MM.1S (cell line): ENCODE data around the gene PCDHGB5.

Experiments used
- DNase-seq: peaks from one replicate; pipeline ENCODE4 v3.0.0-alpha.2; 2015
- H2AFZ ChIP-seq: fragments of 300-600 bp; sonication (generic); 2 replicates; pipeline ENCODE4 v1.6.0; 2016; ENCODE audit warnings: antibody characterized with exemption, low read length
- H3F3A ChIP-seq: fragments of 300-600 bp; sonication (generic); 2 replicates; pipeline ENCODE4 v1.6.1; 2016; ENCODE audit warnings: mild to moderate bottlenecking, antibody characterized with exemption, low read length, moderate library complexity, mixed read lengths; ENCODE audit not compliant: insufficient read depth
- H3K27ac ChIP-seq: fragments of 300-600 bp; sonication (generic); 2 replicates; pipeline ENCODE4 v1.5.1; 2016; ENCODE audit warnings: mild to moderate bottlenecking, low read length
- H3K27me3 ChIP-seq: fragments of 300-600 bp; sonication (generic); replicated peaks from 2 replicates; pipeline ENCODE4 v1.6.0; 2016; ENCODE audit warnings: low read length; ENCODE audit not compliant: insufficient read depth
- H3K36me3 ChIP-seq: fragments of 300-600 bp; sonication (generic); replicated peaks from 2 replicates; pipeline ENCODE4 v1.6.1; 2016; ENCODE audit warnings: mild to moderate bottlenecking, low read length, mixed read lengths; ENCODE audit not compliant: insufficient read depth
- H3K4me1 ChIP-seq: fragments of 300-600 bp; sonication (generic); 2 replicates; pipeline ENCODE4 v1.6.1; 2016; ENCODE audit warnings: low read length, mixed read lengths
- H3K4me2 ChIP-seq: fragments of 300-600 bp; sonication (generic); 2 replicates; pipeline ENCODE4 v1.6.0; 2016; ENCODE audit warnings: low read depth, low read length
- H3K4me3 ChIP-seq: fragments of 300-600 bp; sonication (generic); 2 replicates; pipeline ENCODE4 v1.5.1; 2016; ENCODE audit warnings: low read length, mixed read lengths
- H3K79me2 ChIP-seq: fragments of 300-600 bp; sonication (generic); 2 replicates; pipeline ENCODE4 v1.6.1; 2016; ENCODE audit warnings: mixed run types, low read length, mixed read lengths
- H3K9ac ChIP-seq: fragments of 300-600 bp; sonication (generic); 2 replicates; pipeline ENCODE4 v1.6.1; 2016; ENCODE audit warnings: low read length, mixed read lengths
- H3K9me2 ChIP-seq: fragments of 300-600 bp; sonication (generic); replicated peaks from 2 replicates; pipeline ENCODE4 v1.6.1; 2016; ENCODE audit warnings: mild to moderate bottlenecking, low read length, mixed read lengths; ENCODE audit not compliant: insufficient read depth
- H3K9me3 ChIP-seq: fragments of 300-600 bp; sonication (generic); replicated peaks from 2 replicates; pipeline ENCODE4 v1.6.1; 2016; ENCODE audit warnings: mild to moderate bottlenecking, low read length, mixed read lengths; ENCODE audit not compliant: insufficient read depth
- H4K20me1 ChIP-seq: fragments of 300-600 bp; sonication (generic); 2 replicates; pipeline ENCODE4 v1.6.1; 2016; ENCODE audit warnings: mild to moderate bottlenecking, low read length, moderate library complexity, mixed read lengths; ENCODE audit not compliant: insufficient read depth
- CTCF ChIP-seq: fragments of 300-600 bp; sonication (generic); IDR thresholded peaks from 2 replicates; pipeline ENCODE4 v1.5.1; 2016; ENCODE audit warnings: antibody characterized with exemption, low read length, mixed read lengths
- EZH2 ChIP-seq: fragments of 300-600 bp; sonication (generic); optimal IDR thresholded peaks from 2 replicates; pipeline ENCODE3; 2017; ENCODE audit warnings: low read depth, mild to moderate bottlenecking, antibody characterized with exemption, low read length, mixed read lengths
- EZH2phosphoT487 ChIP-seq: fragments of 300-600 bp; sonication (generic); IDR thresholded peaks from 2 replicates; pipeline ENCODE4 v1.6.1; 2018; ENCODE audit warnings: antibody characterized with exemption, low read length

Gene PCDHGB5

GRCh38 chr5:141354900-141355469, 42.8 kb upstream of the PCDHGB5 start, which contains the start of gene PCDHGA4:
Gene PCDHGA4, plus strand, starts transcription at chr5:141355021. Its CDS starts 87 bp downstream, at chr5:141355108.
- no peak within 1 kb of the TSS for H3K4me3 ChIP-seq
- DNase-seq: no peak
- H3K36me3 ChIP-seq: no peaks in the 10 kb centered on the region
- H3K9me2 ChIP-seq: no peaks in the 10 kb centered on the region
- H2AFZ ChIP-seq: peak within 1 kb of the TSS; percentile 16; the same call in 1 of the 2 replicates
- H3K9me3 ChIP-seq: no peaks in the 10 kb centered on the region
- no peaks in the 10 kb centered on the region for H4K20me1 ChIP-seq
- H3K9ac ChIP-seq: no peak within 1 kb of the TSS
- no peaks in the 10 kb centered on the region for H3F3A ChIP-seq
- H3K79me2 ChIP-seq: no peaks in the 10 kb centered on the region
- 0 out of 2 replicates have a peak within 1 kb of the TSS, but pooled peaks have one; percentile 8 for H3K4me2 ChIP-seq
- no peaks in the 10 kb centered on the region for H3K4me1 ChIP-seq
- peak; percentile 54 for TF ChIP-seq CTCF
- no peak for TF ChIP-seq EZH2phosphoT487
- 0 out of 2 replicates have a peak, but pooled peaks cover 6% of the 10 kb centered on the region for H3K27me3 ChIP-seq
- H3K27ac ChIP-seq: no peak within 1 kb of the TSS

GRCh38 chr5:141355641-141356040, 42.1 kb upstream of the PCDHGB5 start:
- H4K20me1 ChIP-seq: no peaks in the 10 kb centered on the region
- H3K27me3 ChIP-seq: 0 out of 2 replicates have a peak, but pooled peaks cover 3% of the 10 kb centered on the region
- no peak overlapping the region for H3K9ac ChIP-seq
- no peak overlapping the region for H3K4me3 ChIP-seq
- H3F3A ChIP-seq: no peaks in the 10 kb centered on the region
- no peaks in the 10 kb centered on the region for H3K4me1 ChIP-seq
- no peak for DNase-seq
- no peaks in the 10 kb centered on the region for H3K9me2 ChIP-seq
- no peak overlapping the region for H2AFZ ChIP-seq
- H3K27ac ChIP-seq: no peak overlapping the region
- H3K36me3 ChIP-seq: no peaks in the 10 kb centered on the region
- no peaks in the 10 kb centered on the region for H3K9me3 ChIP-seq
- no peak for TF ChIP-seq EZH2phosphoT487
- H3K4me2 ChIP-seq: no peak overlapping the region
- H3K79me2 ChIP-seq: no peaks in the 10 kb centered on the region

- no peak overlapping the region for H3K4me2 ChIP-seq
- H3K9me2 ChIP-seq: no peaks in the 10 kb centered on the region
- no peaks in the 10 kb centered on the region for H3K4me1 ChIP-seq
- no peak overlapping the region for H3K9ac ChIP-seq
- no peaks in the 10 kb centered on the region for H4K20me1 ChIP-seq
- no peak for DNase-seq
- no peaks in the 10 kb centered on the region for H3K79me2 ChIP-seq
- H3K27me3 ChIP-seq: no peaks in the 10 kb centered on the region
- no peak overlapping the region for H3K4me3 ChIP-seq
- no peak overlapping the region for H3K27ac ChIP-seq
- H3K36me3 ChIP-seq: no peaks in the 10 kb centered on the region
- no peak for TF ChIP-seq EZH2phosphoT487
- no peak for TF ChIP-seq CTCF
- no peak for TF ChIP-seq EZH2
- no peak overlapping the region for H2AFZ ChIP-seq
- H3K9me3 ChIP-seq: no peaks in the 10 kb centered on the region
- H3F3A ChIP-seq: no peaks in the 10 kb centered on the region
These were observed 41.6 kb upstream of the PCDHGB5 start for GRCh38 chr5:141356133-141356532.

- no peak overlapping the region for H3K4me3 ChIP-seq
- no peak overlapping the region for H3K4me2 ChIP-seq
- H3K4me1 ChIP-seq: no peaks in the 10 kb centered on the region
- DNase-seq: no peak
- H3F3A ChIP-seq: no peaks in the 10 kb centered on the region
- no peaks in the 10 kb centered on the region for H3K79me2 ChIP-seq
- no peak overlapping the region for H3K9ac ChIP-seq
- H3K27ac ChIP-seq: no peak overlapping the region
- no peaks in the 10 kb centered on the region for H3K36me3 ChIP-seq
- no peaks in the 10 kb centered on the region for H3K27me3 ChIP-seq
- H4K20me1 ChIP-seq: no peaks in the 10 kb centered on the region
- H3K9me3 ChIP-seq: no peaks in the 10 kb centered on the region
- H2AFZ ChIP-seq: no peak overlapping the region
- H3K9me2 ChIP-seq: no peaks in the 10 kb centered on the region
- TF ChIP-seq EZH2 (no peak), EZH2phosphoT487 (no peak), CTCF (no peak)
These were observed 40.8 kb upstream of the PCDHGB5 start for GRCh38 chr5:141356950-141357349.
